ENCODE measurements around the gene SLC24A2.
"Not testable (repeated sequence)": the region's sequence is repeated elsewhere in the genome, so short reads cannot be mapped to it uniquely, and the experiment has no call there.

SLC24A2 gene

DNA sequence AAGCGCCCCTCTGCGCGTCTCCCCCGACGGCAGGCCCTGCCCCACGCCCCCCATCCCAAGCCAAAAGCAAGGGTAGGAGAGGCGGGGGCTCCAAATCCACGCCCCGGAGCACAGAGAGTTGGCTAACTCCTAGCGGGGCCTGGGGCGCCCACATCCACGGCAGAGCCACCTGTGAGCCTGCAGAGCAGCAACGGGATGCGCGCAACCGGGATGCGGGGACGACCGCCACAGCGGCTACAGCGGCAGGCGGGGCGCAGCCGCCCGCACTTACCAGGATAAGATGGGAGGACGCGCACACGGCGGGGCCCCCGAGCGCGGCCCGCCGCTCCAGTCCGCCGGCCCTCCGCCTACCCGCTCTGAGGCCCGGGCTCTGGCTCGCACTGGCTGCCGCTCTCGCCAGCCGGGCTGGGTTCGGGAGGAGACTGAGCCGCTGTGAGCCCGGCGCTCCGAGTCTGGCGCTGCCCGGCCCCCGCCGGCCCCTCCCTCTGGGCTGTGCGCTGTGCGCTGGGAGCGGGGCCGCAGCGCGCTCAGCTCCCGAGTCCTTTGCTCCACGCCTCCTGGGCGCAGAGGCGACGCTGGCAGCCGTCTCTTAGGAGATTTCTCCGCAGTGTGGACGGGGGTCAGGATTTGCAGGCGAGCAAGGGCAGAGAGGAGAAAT lies at the start of gene SLC24A2:
TSS of gene SLC24A2 (minus strand) at position 424 of the 658 bp plus-strand sequence.
- no peak for DNase-seq (ENCODE audit: low read depth)
- in situ Hi-C loops (cut with HindIII; ENCODE audit: low sequenced_read_pairs): no loop called here
- H3K4me3 ChIP-seq (ENCODE audit: low read depth, low read length): peak within 1 kb of the TSS; percentile 5
- TF ChIP-seq, protein P1, sequence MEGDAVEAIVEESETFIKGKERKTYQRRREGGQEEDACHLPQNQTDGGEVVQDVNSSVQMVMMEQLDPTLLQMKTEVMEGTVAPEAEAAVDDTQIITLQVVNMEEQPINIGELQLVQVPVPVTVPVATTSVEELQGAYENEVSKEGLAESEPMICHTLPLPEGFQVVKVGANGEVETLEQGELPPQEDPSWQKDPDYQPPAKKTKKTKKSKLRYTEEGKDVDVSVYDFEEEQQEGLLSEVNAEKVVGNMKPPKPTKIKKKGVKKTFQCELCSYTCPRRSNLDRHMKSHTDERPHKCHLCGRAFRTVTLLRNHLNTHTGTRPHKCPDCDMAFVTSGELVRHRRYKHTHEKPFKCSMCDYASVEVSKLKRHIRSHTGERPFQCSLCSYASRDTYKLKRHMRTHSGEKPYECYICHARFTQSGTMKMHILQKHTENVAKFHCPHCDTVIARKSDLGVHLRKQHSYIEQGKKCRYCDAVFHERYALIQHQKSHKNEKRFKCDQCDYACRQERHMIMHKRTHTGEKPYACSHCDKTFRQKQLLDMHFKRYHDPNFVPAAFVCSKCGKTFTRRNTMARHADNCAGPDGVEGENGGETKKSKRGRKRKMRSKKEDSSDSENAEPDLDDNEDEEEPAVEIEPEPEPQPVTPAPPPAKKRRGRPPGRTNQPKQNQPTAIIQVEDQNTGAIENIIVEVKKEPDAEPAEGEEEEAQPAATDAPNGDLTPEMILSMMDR (IDR thresholded peaks at IDR 0.05; ENCODE audit: low read depth, low read length, missing control alignments): no peak

DNA sequence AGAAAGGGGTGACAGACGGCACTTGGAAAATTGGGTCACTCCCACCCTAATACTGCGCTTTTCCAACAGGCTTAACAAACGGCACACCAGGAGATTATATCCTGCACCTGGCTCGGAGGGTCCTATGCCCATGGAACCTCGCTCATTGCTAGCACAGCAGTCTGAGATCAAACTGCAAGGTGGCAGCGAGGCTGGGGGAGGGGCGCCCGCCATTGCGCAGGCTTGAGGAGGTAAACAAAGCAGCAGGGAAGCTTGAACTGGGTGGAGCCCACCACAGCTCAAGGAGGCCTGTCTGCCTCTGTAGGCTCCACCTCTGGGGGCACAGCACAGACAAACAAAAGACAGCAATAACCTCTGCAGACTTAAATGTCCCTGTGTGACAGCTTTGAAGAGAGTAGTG lies 44.5 kb upstream of the SLC24A2 start:
- H3K4me3 ChIP-seq (ENCODE audit: low read depth, low read length); in situ Hi-C loops (cut with HindIII; ENCODE audit: low sequenced_read_pairs); DNase-seq (ENCODE audit: low read depth): not testable (repeated sequence)

DNA sequence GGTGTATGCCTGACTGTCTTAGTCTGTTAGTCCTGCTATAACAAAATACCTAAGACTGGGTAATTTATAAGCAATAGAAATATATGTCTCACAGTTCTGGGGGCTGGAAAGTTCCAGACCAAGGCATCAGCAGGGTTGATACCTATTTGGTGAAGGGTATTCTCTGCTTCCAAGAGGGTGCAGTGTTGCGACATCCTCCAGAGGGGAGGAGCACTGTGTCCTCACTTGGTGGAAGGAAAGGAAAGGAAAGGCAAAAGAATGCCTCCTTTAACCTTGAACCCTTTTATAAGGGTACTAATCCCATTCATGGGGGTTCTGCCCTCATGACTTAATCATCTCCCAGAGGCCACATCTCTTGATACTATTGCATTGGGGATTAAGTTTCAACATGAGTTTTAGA lies 42.0 kb upstream of the SLC24A2 start:
- no peak for DNase-seq (ENCODE audit: low read depth)
- TF ChIP-seq, protein P1 (IDR thresholded peaks at IDR 0.05; ENCODE audit: low read depth, low read length, missing control alignments): no peak
- in situ Hi-C loops (cut with HindIII; ENCODE audit: low sequenced_read_pairs): no loop called here
- no peak overlapping the region for H3K4me3 ChIP-seq (ENCODE audit: low read depth, low read length)

DNA sequence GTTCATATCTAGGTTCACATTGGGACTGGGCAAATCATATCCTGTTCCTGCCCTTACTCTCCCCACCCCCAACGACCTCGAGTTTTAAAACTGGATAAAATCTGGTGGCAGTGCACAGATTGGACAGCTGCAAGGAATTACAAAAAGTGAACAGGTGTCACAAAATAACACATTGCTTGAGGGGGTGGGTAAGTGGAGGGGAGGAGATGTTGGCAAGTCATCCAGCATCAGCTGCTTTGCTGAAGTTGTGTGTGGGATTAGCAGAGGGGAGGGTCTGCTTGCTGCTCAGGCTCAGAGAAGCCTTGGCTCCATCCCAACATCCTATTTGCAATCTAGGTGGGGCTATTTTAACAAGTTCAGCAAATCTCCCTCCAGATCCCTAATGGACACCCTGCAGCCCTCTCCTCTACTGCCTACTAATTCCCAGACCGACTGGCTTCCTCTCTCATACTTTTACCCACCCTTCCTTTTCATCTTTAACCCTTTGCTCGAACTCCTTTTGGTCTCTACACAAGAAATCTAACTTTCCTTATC lies 39.8 kb upstream of the SLC24A2 start:
- DNase-seq (ENCODE audit: low read depth): no peak
- TF ChIP-seq, protein P1 (IDR thresholded peaks at IDR 0.05; ENCODE audit: low read depth, low read length, missing control alignments): no peak
- H3K4me3 ChIP-seq (ENCODE audit: low read depth, low read length): no peak overlapping the region
- in situ Hi-C loops (cut with HindIII; ENCODE audit: low sequenced_read_pairs): no loop called here

DNA sequence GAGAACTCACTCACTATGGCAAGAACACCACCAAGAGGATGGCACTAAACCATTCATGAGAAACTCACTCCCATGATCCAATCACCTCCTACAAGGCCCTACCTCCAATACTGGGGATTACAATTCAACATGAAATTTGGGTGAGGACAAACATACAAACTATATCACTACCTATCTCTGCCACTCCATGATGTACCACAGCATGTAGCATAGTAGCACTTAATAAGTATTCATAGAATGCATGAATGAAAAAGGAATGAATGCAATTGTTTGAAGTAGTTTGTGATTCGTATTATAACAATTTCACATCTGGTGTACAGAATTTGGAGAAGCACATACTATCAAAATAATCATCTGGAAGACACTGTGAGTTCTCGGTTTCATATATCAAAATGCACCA lies 27.9 kb upstream of the SLC24A2 start:
- H3K4me3 ChIP-seq (ENCODE audit: low read depth, low read length): no peak overlapping the region
- DNase-seq (ENCODE audit: low read depth): no peak
- in situ Hi-C loops (cut with HindIII; ENCODE audit: low sequenced_read_pairs): no loop called here
- TF ChIP-seq, protein P1 (IDR thresholded peaks at IDR 0.05; ENCODE audit: low read depth, low read length, missing control alignments): no peak

DNA sequence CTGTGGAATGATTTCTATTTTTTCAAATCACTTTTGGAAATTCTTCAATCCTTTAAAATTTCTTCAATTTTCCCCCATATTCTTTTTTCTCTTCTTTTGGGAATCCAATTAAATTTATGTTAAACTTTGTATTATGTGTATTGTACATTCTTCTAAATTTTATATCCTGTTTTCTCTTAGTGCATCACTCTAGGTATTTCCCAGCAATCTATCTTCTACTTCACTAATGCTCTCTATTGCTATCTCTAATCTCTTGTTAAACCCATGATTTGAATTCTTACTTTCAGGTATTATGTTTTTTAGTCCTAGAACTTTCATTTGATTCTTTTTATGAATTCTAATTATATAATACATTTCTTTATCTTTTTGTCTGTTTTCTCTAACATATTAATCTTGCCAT lies 23.4 kb upstream of the SLC24A2 start:
- DNase-seq (ENCODE audit: low read depth): no peak
- in situ Hi-C loops (cut with HindIII; ENCODE audit: low sequenced_read_pairs): no loop called here
- TF ChIP-seq, protein P1 (IDR thresholded peaks at IDR 0.05; ENCODE audit: low read depth, low read length, missing control alignments): no peak
- H3K4me3 ChIP-seq (ENCODE audit: low read depth, low read length): no peak overlapping the region

DNA sequence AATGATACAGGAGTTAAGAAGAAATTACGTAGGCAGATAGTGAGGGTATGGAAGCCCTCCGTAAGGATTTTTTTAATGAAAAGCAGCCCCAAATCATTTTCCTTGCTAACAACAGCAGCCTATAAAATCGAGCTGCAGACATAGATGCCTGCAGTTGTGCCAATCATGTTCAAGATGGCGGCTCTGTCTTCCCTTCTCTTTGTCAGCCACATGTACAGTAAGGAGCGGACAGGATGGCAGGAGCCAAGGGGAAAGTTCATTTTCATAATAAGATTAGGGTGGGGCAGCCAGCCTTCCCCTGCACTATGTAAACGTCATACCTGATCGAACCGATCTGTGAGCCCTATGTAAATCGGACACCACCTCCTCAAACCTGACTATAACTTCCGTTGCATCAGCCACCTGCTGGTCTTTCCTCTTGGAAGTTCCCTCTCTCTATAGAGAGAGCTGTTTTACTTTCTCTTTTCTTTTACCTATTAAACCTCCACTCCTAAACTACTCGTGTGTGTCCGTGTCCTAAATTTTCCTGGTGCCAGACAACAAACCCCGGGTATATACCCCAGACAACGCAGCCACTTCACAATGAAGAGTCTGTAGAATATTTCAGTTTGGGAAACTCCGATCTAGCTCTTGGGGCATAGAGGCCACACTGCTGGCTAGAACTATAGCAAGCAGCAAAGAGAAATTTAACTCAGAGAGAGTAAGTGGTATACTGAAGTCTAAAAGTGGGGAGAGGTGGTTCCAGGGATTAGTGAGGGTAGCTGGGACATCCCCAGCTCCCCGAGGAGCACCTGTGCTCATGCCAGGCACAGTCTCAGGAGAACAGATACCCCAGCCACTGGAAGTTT lies 20.8 kb upstream of the SLC24A2 start:
- in situ Hi-C loops (cut with HindIII; ENCODE audit: low sequenced_read_pairs): no loop called here
- TF ChIP-seq, protein P1 (IDR thresholded peaks at IDR 0.05; ENCODE audit: low read depth, low read length, missing control alignments): no peak
- H3K4me3 ChIP-seq (ENCODE audit: low read depth, low read length): no peak overlapping the region

More for the DNA sequence above, 20.8 kb upstream of the SLC24A2 start:
- DNase-seq (ENCODE audit: low read depth): no peak
